T-helper 9 cell (primary cell): ENCODE measurements around the gene SZRD1.
A peak's percentile ranks its signal among the peaks of the same experiment; 100 is the strongest.

Experiments used
- DNase-seq: peaks from one replicate; pipeline ENCODE4 v3.0.0-alpha.2; 2020

The SZRD1 gene

DNA sequence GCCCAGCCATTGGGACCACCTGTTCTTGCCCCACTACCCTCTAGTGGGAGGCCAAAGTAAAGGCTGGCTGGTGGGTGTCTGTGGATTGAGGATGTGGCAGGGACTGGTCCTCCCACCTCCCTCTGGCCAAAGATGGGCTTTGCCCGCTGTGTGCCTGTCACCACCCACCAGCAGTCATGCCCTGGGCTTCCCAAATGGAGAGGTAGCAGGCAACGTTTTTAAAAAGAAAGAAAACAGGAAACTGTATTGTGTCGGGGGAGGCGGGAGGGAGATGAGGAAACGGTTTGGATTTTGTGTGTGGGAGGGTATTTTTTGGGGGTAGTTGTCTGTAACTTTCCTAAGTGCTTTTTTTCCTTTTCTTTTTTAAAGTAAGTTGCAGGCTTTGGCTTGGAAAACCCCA, 30.1 kb downstream of the SZRD1 start:
- no peak for DNase-seq

GRCh38 chr1:16398371-16398953, 31.4 kb downstream of the SZRD1 start:
- DNase-seq: no peak

GRCh38 chr1:16402742-16403141, 35.7 kb downstream of the SZRD1 start:
- no peak for DNase-seq

DNA sequence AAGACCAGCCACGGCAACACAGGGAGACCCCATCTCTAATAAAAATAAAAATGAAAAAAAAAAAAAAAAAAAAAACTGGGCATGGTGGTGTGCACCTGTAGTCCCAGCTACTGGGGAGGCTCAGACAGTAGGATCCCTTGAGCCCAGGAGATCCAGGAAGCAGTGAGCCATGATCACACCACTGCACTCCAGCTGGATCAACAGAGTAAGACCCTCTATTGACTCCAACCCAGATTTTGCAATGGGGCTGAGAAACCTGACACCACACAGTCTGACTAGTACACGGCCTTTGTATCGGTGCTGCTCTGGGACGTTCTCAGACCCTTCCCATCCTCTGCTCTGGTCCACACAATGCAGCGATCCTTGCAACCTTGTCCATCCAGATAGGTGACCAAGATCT, 38.4 kb downstream of the SZRD1 start:
- no peak for DNase-seq

GRCh38 chr1:16406868-16407267, 39.8 kb downstream of the SZRD1 start:
- DNase-seq: no peak

DNA sequence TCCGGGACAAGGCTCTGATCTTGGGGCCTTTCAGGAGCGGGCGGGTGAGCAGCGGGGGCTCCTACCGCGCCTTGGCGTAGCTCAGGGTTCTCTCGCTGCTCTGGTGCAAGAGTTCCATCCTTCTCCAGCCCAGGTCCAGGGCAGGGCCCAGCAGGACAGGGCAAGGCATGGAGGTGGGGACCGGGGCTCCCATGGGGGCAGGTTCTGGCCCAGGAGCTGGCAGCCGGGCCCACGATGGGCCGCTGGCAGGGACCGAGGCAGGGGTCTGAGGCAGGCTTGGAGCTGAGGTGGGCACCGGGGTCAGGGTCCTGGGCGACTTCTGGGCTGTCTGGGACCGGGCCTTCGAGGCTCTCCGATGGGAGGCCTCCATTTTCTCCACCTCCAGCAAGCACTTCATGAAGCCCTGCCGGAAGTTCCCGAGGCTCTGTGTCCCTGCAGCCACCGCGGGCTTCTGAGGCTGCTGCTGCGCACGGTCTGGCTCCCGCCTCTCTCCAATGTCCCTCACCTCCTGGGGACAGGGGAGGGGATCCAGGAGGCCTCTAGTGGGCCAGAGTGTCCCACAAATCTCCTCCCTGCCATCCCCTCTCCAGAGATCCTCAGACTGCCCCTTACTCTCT, 42.6 kb downstream of the SZRD1 start:
- DNase-seq: no peak

DNA sequence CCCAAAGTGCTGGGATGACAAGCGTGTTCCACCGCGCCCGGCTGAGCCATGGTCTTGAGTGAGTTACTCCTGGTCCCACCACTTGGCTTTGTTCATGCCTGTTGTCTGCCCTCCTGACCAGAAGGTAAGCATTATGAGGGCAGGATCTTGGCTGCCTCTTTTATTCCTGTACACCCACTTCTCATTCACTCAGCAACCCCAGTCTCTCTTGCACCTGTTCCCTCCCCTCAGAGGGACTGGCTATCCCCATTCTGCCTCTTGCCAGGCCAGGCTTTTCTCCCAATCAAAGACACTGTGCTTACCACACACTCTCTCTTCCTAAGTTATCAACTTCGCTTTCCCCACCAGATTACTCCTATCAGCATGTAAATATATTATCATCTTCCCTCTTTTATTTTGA, 43.8 kb downstream of the SZRD1 start:
- no peak for DNase-seq

DNA sequence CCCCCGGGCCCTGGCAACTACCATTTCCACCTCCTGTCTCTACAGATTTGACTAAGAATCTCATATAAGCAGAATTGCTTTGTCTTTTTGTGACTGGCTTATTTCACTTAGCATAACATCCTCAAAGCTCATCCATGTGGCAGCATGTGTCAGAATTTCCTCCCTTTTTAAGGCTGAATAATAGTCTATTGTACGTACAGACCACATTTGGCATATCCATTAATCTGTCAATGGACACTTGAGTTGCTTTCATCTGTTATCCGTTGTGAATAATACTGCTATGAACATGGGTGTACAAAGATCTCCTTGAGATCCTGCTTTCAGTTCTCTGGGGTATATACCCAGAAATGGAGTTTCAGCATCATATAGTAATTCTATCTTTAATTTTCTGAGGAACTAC, 46.1 kb downstream of the SZRD1 start:
- no peak for DNase-seq

- DNase-seq: no peak
These were observed 51.9 kb downstream of the SZRD1 start for GRCh38 chr1:16418823-16419425.

GRCh38 chr1:16420424-16421118, 53.5 kb downstream of the SZRD1 start:
- peak; percentile 14 for DNase-seq

GRCh38 chr1:16421201-16421600, 54.2 kb downstream of the SZRD1 start:
- DNase-seq: no peak

DNA sequence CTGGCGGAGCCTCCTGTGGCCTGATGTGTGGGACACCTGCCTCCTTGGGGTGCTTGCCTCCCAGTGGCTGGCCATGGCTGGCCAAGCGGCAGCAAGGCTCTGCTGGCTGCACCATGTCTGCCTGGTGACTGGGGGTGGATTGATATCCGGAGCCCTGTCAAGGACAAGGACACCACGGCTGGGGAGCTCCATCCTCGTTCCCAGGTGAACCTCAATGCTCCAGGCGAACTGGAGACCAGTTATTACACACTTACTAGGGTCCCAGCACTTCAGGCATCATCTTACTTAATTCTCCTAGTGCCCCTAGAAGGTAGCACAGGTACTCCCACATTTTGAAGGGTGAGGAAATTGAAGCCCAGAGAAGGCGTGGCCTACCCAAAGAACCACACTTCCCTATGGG, 55.0 kb downstream of the SZRD1 start:
- DNase-seq: no peak

GRCh38 chr1:16425125-16426025, 58.3 kb downstream of the SZRD1 start:
- DNase-seq: no peak

GRCh38 chr1:16430606-16431005, 63.6 kb downstream of the SZRD1 start:
- DNase-seq: no peak

DNA sequence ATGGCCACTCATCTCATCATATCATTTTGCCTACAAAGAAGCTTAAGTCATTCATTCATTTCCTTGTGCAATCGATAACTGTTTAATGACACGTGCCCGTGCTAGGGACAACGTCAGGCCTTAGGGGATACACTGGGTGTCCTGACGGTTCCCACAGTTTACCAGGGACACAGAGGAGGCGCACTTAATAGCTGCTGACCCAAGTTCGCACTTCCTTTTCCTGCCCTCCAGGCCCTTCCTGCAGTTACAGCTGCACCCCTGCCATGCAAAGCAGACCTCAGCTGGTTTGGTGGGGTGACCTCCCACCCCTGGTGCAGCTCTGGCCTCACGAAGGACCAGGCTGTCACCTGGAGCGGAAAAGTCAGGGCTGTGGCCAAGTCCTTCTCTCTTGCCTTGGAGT, 66.0 kb downstream of the SZRD1 start:
- no peak for DNase-seq

DNA sequence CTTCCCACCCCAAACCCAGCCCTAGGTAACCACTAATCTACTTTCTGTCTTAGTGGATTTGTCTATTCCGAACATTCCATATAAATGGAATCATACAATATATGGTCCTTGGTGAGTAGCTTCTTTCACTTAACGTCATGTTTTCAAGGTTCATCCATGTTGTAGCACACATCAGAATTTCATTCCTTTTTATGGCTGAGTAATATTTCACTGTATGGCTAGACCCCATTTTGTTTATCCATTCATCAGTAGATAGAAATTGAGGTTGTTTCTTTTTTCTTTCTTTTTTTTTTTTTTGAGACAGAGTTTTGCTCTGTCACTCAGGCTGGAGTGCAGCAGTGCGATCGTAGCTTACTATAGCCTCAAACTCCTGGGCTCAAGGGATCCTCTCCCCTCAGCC, 67.0 kb downstream of the SZRD1 start:
- no peak for DNase-seq

- DNase-seq: no peak
These were observed 67.5 kb downstream of the SZRD1 start for GRCh38 chr1:16434501-16434900.

- DNase-seq: no peak
These were observed 70.0 kb downstream of the SZRD1 start, which contains the start of gene SPATA21 for GRCh38 chr1:16436946-16437474. Gene SPATA21 (minus strand): TSS chr1:16437424. CDS start chr1:16431371, 6,053 bp downstream.

- DNase-seq: no peak
These were observed 71.5 kb downstream of the SZRD1 start for GRCh38 chr1:16438516-16438915.

GRCh38 chr1:16438924-16439323, 71.9 kb downstream of the SZRD1 start:
- no peak for DNase-seq

DNA sequence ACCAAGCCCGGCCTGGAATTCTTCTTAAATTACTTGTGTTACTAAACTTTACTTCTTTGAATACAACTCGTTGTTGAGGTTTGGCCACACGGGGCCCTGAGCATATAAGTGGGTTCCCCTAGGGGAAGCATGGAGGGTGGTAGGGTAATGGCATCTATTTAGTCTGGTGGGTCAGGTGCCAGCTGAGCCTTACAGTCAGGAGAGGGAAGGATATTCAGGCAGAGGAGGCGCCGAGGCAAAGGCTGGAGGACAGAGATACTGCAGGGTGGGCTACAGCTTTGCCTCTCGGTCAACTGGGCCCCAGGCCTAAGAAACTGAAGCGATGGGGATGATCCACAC, 73.1 kb downstream of the SZRD1 start:
- DNase-seq: no peak

DNA sequence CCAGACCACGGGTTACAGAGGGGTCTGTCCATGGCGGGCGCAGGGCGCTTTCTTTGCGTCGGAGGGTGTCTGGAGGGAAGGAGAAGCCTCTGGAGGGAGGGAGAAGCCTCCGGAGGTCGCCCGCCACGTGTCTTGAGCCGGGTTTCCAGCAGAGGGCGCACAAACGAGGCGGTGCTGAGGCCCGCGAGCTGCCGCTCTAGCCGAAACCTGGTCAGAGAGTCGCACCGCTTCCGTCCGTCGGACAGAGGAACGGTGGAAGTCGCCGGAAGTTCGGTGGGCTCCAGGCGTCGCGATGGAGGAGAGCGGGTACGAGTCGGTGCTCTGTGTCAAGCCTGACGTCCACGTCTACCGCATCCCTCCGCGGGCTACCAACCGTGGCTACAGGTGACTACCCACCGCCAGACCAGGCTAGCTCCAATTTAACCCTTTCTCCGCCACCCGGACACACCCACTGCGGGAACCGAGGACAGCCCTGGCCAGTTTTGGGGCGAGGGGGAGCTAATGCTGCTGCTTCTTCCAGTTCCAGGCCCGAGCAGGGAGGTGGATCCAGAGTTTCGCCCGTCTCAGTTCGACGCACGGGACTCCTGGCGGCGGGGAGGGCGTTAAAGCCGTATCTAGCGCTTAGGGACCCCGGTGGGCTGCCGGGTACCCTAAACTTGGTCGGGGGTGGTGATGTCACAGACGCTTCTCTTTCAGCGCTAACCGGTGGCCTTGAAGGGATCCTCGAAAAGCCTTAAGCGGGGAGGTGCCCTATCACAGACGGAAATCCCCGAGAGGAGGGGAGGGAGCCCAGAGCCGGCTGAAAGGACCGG, 73.6 kb downstream of the SZRD1 start, which contains the start of gene NECAP2:
Gene NECAP2, plus strand, starts transcription at position 255 of the 812 bp plus-strand sequence. Its CDS starts 38 bp downstream, at position 293.
- DNase-seq: peak; percentile 97
